Stimulated activated CD4-positive, alpha-beta T cell treated with anti-CD3 and anti-CD28 coated beads, Interleukin-15, amount 100 ng/mL, for 1 hour (primary cell): Measurements from ENCODE around the gene STYK1.

Experiments used
- DNase-seq, 2 donors: peaks; one replicate each; pipeline ENCODE4 v3.0.0-alpha.2; 2020; ENCODE audit warnings: low read depth in 1 of 2, low spot score in 1 of 2

The STYK1 gene

GRCh38 chr12:10673659-10674384 is at the start of gene STYK1:
STYK1 (minus strand) TSS chr12:10674052; CDS start chr12:10634618, 39,434 bp downstream.
- peak; percentile 11 to 55 for DNase-seq

- DNase-seq = peak in 1 of 2 donors; percentile 37
Observed at GRCh38 chr12:10722905-10723746, 49.3 kb upstream of the STYK1 start, which contains the start of gene YBX3. YBX3 (minus strand) TSS chr12:10723323; CDS start chr12:10723111, 212 bp downstream.

- DNase-seq = peak in 1 of 2 donors; percentile 44
Observed at GRCh38 chr12:10722502-10722904, 48.7 kb upstream of the STYK1 start.

- peak in 1 of 2 donors; percentile 21 for DNase-seq
Observed at GRCh38 chr12:10721651-10722501, 48.0 kb upstream of the STYK1 start.

- DNase-seq = no peak
Observed at GRCh38 chr12:10720974-10721650, 47.3 kb upstream of the STYK1 start.

- DNase-seq = no peak
Observed at GRCh38 chr12:10719482-10719881, 45.6 kb upstream of the STYK1 start.

- DNase-seq = no peak
Observed at GRCh38 chr12:10718279-10718821, 44.5 kb upstream of the STYK1 start.

- no peak for DNase-seq
Observed at GRCh38 chr12:10717410-10717809, 43.6 kb upstream of the STYK1 start.

- DNase-seq = no peak
Observed at GRCh38 chr12:10716704-10717315, 43.0 kb upstream of the STYK1 start.

- DNase-seq = no peak
Observed at GRCh38 chr12:10716277-10716676, 42.4 kb upstream of the STYK1 start.

- DNase-seq = no peak
Observed at GRCh38 chr12:10715491-10715890, 41.6 kb upstream of the STYK1 start.

GRCh38 chr12:10709808-10710207 is 36.0 kb upstream of the STYK1 start:
- DNase-seq = no peak

- DNase-seq = no peak
Observed at GRCh38 chr12:10708862-10709261, 35.0 kb upstream of the STYK1 start.

- DNase-seq = no peak
Observed at GRCh38 chr12:10705655-10706054, 31.8 kb upstream of the STYK1 start.

GRCh38 chr12:10701843-10702242 is 28.0 kb upstream of the STYK1 start:
- DNase-seq = no peak

GRCh38 chr12:10701131-10701681 is 27.4 kb upstream of the STYK1 start:
- peak in 1 of 2 donors; percentile 25 for DNase-seq

- no peak for DNase-seq
Observed at GRCh38 chr12:10700581-10700980, 26.7 kb upstream of the STYK1 start.

- no peak for DNase-seq
Observed at GRCh38 chr12:10697862-10698261, 24.0 kb upstream of the STYK1 start.

GRCh38 chr12:10697156-10697555 is 23.3 kb upstream of the STYK1 start:
- no peak for DNase-seq

GRCh38 chr12:10690906-10691305 is 17.1 kb upstream of the STYK1 start:
- no peak for DNase-seq
